Amygdala (tissue), 56 donors: ENCODE data around the gene PPP1R1B.

Source experiments
- DNase-seq, 56 donors: peaks; one replicate each; lab custom pipeline; 2025; lab: John Stamatoyannopoulos, UW

PPP1R1B gene

DNA sequence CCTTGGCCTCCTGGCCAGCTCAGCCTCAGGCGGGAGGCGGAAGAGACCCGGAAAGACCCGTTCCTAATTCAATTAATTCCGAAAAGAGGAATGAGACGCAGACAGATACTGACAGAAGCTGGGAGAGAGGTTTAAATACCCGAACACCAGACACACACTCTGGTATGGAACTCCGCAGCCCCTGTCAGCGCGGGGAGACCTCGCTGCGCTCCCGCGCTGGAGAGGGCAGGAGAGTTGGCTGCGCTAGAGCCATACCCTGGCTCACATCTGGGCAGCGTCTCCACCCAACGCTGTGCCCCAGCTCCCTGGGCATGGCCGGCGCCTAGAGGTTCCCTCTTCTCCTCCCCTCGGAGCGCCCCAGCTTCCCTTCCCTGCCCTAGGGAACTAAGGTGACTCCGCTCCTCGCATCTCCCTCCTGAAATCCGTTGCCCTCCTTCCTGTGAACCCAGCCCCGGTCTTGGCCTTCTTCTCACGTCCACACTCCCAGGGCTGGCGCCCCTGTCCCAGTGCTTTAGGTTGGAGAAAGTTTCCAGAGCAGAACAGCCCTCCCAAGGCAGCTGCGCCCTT is 27.0 kb upstream of the PPP1R1B start:
- DNase-seq = no peak

DNA sequence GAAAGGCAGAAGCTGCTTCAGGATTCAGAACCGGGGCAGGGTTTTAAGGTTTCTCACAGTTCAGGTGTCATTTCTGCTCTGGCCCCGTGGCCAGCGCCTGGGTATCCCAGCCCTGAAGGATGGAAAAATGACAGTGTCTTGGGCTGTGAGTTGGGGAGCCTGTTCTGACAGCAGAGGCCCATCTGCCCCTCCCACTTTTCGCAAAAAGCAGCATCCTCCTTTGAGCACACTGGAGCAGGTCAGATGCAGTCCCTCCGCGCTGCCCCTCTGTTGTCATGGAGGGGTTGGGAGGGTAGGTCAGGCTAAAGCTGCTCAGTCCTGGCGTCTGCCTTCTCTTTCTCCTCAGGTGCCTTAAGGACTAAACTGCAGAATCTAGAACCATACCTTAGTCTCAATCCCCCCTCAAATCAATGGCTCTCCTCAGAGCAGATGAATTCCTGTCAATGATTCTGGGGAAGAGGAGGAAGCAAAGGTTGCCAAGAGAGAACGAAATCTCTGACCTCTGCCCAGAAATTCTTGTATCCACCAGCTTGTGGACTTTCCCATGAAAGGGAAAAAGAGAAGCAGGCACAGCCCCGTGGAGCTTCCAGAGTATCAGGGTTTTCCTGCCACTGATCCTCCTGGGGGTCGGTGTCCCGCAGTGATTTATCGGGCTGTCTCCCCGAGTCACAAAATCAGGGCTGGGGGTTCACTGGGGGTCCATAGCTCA is 26.3 kb upstream of the PPP1R1B start:
- no peak for DNase-seq

DNA sequence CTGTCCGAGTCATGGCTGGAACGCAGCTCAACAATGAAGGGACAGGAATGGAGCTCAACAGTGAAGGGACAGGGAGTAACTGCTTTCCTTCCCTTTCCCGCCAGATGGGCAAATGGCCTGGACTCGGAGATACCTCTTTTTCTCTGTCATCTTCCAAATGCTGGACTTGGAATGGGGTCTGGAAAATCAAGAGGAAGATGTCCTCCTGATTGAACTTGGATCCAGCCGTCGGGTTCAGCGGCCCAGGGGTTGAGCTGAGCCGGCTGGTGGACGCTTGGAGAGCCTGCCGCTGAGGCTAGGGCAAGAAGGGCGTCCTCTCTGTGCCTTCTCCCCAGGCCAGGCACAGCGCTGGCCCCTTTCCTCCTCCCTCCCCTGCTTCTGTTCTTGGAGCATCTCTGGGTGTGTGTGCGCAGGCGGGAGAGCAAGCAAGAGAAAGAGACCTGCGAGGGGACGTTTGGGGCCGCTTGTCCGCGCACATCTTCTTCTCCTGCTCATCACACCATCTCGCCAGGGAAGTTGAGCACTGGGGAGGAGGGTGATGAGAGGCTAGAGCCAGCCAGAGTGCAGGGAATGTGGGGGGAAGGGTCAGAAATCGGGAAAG is 25.7 kb upstream of the PPP1R1B start:
- DNase-seq = no peak

DNA sequence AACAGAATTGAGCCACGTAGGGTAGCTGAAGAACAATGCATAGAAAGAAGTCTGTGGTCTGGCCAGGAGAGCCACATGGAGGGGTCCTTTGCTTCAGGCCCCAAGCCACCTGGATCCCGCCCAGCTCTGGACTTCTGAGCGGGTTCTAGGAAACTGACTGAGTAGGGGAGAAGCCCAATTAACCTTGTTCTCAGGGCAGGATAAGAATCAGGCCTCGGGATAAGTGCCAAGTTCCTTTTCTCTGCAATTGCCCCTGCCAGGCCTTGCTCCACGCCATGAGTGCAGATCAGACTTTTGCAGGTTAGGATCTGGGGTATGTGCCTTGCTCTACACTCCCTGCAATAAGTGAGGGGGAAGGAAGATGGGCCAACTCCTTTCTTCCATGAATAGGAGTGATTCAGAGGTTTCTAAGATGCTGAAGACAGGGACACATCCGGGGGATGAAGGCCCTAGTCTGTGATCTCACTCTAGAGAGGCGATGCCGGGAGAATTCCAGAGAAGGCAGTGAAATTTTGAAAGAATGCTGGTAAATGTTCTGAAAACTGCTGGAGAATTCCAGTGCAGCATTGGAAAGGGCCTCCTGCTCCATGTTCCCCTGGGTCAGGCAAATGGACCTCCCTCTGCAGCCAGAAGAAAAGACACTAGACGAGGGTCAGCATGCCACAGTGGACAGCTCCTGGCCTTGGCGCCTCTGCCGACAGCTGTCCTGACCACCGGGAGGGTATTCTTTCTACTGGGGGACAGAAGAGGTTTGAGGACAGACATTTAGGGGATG is 24.8 kb upstream of the PPP1R1B start:
- no peak for DNase-seq

DNA sequence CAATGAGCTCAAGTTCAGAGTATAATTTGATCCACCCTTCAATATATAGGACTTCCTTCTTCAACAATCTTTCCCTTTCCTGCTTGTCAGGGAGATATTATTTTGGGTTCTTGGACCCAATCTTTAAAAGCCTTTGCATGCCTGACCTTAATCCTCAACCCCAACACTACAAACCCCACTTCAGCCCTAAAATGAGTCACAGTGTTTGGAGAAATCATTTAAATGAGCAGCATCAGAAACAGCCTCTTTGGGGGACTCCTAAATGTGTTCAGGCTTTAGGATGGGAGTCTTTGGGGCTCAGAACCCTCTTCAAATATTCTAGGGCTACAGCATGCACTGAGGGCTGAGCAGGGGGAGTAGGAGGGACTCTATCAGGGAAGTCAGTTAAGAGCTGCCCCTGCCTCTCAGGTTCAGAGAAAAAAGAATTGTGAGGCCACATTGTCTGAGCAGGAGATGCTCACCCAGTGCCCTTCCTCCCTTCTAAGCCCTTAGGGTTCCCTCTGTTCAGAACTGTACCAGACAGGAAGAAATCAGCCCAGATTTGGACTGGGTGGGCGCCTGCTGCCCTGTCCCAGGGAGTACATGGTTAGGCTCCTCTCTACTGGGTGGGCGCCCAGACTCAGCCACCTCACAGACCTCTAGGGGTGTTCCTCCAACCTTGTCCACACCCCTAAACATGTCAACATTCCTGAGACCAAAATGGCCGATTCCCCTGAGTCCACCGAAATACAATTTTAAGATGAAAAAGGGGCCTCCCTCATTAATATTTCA is 24.0 kb upstream of the PPP1R1B start:
- no peak for DNase-seq

DNA sequence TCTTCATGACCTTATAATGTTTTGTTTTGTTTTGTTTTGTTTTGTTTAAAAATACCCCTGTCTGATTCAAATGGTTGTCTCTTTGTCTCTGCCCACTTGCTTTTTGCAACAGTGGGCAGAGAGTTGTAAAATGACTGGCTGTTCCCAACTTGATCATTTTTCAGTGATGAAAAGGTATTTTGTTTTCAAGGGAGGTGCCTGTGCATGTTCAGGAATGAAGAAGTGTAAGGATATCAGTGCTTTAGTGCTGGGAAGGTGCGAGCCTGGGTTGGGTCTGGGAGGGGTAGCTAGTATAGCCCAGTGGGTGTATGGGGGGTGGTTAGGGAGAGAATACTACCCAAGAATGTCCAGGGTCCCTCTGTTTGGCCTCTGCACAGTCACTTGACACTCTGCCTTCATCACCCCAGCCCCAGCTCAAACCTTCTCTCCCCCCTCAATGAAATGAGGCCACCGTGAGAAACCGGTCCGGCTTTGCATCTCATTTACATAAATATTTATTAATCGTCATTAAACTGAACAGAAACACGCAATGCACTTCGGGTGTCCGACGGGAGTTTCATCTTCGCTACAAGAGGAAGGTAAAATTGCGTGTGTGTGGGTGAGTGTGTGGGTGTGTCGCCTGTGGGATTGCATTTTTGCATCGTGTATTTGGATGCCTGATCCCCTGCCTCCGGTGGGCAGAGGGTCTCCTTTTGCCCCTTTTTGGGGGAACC is 23.3 kb upstream of the PPP1R1B start:
- no peak for DNase-seq

DNA sequence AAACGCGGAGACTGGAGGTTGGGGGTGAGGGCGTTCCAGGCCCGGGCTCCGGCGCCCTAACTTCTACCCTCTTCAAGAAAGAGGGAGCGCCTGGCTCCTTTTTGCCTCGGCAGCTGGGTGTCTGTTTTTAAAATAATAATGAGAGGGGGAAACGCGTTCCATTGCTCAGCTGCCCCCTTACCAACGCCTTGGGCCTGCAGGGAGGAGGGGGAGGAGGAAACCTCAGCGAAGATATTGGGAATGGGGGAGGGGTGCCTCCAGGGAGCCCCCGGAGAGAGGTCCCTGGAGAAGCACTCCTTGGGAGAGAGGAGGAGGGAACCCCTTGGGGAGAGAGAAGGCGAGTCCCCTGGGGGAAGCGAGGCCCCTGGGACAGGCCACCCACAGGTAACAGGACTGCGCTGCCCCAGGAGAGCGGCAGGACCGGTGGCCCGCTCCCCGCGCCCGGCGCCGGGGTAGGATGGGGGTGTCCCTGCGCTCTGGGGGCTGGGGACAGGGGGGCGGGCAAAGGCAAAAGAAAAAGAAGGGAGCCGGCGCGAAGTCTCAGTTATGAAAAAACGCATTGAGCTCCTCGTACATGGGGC is 21.8 kb upstream of the PPP1R1B start:
- DNase-seq = no peak

DNA sequence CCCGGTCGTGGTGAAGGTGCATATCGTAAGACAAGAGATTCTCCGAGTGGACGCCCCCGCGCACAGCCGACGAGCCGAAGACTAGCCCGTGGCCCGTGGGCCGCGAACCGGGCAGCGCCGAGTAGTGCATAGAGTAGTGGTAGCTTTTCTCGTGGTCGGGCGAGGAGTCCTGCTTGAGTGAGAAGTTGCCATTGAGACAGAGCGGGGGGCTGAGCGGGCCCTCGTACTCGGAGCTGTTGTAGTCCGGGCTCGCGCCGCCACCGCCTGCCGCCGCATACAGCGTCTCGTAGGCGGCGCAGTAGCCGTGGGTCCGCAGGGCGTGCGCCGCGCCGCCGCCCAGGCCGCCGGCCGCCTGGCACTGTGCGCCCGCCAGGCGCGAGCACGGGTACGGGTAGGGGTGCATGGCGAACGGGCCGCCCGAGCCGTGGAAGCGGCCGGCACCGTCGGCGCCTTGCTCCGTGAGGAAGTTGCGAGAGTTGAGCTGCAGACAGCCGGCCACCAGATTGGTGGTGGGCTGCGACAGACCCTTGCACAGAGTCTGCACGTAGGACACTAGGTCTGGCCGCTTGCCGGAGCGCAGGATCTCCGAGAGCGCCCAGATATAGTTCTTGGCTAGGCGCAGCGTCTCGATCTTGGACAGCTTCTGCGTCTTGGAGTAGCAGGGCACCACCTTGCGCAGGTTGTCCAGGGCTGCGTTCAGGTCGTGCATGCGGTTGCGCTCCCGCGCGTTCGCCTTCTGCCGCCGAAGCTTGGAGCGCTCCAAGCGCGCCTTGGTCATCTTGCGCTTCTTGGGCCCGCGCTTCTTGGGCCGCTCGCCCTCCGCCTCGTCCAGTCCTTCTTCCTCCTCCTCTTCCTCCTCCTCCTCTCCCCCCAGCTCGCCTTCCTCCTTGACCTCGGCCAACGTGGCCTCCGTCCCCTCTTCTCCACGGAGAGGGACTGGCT is 21.0 kb upstream of the PPP1R1B start:
- no peak for DNase-seq

DNA sequence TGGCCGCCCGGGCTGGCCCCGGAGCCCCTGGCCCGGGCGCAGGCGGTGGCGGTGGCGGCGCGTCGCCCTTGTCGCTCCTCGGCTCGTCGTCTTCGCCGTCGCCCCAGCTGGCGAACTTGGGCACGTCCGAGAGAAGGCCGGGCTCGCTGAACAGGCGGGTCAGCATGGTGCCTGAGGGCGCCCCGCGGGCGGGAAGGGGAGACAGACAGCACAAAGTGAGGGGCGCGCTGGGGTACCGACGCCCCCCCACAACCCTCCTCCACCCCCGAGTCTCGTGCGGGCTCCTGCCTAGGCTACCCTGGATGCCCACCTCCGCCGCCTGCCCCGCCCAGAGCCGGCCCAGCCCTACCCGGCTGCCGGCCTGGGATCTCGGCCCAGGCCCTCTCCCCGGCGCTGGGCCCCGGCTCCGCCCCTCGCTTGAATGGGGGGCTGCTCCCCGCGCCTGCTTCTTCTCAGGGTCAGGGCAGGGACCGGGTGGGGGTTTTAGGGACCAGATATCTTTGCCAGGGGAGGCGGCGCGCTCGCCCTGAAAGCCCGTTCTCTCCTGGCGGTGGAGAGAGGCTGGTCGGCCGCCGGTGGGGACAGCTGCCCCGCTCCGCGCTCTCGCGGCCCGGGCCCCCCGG is 20.2 kb upstream of the PPP1R1B start:
- no peak for DNase-seq

DNA sequence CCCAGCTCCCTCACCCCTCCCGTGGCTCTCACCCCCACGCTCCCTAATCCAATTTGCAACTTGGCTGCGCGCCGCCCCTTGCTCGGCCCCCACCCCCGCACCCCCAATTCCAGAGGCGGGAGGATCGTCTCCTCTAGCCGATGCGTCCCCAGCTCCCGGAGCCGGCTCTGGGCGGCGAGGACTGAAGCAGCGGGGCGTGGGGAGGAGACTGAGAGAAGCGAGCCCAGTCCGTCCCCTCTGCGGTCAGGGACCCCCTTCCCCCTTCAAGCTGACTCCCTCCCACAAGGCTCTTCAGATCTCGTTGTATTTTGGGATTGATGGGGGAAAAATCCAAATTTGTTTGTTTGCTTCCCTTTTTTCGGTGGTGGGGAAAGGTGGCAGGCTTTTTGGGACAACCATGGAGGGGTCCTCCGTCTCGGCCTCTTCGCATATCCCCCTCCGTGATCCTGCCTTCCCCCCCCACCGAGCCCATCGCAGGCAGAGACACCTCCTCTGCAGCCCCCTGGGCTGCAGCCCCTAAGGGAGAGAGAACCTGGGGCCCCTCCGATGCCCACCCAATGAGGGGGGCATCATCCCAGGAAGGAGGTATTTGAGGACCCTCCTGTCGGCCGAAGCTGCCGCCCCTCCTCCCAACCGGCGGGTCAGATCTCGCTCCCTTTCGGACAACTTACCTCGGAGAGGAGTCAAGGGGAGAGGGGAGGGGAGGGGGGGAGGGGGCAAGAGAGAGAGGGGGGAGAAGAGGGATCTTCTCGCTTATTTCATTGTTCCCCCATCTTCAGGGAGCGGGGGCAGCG is 19.5 kb upstream of the PPP1R1B start:
- peak in 1 of 56 donors; percentile 16 for DNase-seq

DNA sequence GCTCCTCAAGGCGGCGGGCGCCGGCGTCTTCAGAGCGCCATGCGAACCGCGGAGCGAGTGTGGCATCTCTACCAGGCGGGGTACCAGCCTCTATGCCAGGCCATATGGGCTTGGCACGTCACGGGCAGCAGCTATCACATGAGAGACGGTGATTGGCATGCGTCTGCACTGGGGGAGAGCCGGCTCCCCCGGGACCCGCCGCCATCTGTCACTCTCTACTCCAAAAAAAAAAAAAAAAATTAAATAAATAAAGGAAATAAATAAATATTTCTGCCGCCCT is 19.0 kb upstream of the PPP1R1B start, which contains the start of gene NEUROD2:
Gene NEUROD2, minus strand, starts transcription at position 70 of the 280 bp plus-strand sequence. CDS start 1,321 bp downstream, outside the sequence.
- DNase-seq = peak in 19 of 56 donors; percentile 16 to 66 (median 37)

DNA sequence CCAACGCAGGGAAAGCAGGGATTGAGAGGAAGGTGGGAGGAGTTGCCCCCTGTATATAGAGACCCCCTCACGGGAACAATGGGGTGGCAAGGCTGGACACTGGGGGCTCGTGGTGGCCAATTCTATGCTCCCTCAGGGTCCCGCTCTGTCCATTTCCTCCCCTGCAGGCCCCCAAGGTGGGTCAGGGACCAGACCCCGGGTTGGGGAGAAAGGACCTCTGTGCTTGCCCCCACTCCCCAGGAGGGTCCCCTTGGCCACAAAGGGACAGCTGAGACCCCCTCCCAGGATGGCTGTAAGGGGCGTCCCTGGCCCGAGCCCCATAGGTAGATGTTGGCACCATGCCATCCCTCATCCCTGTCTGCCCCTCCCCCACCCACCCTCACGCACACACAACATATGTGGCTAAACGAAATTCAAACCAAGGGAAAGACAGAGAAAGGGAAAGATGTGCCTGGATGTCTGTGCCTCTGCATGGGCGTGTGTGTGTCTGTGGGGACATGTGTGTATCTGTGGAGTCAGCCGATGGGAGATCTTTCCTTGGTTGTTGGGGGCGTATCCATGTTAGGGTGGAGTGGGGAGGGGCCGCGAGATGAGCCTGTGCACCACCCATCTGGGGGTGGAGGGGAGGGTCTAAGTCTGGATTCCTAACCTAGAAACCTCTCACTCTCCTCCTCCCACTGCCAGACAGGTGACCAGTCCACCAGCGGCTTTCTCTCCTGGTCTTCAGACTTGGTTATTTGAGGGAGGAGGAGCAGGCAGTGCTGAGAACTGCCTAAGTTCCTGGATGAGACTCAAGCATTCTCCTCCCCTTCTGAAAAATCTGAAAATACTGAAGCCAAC is 18.4 kb upstream of the PPP1R1B start:
- DNase-seq = peak in 3 of 56 donors; percentile 17 to 59 (median 34)

DNA sequence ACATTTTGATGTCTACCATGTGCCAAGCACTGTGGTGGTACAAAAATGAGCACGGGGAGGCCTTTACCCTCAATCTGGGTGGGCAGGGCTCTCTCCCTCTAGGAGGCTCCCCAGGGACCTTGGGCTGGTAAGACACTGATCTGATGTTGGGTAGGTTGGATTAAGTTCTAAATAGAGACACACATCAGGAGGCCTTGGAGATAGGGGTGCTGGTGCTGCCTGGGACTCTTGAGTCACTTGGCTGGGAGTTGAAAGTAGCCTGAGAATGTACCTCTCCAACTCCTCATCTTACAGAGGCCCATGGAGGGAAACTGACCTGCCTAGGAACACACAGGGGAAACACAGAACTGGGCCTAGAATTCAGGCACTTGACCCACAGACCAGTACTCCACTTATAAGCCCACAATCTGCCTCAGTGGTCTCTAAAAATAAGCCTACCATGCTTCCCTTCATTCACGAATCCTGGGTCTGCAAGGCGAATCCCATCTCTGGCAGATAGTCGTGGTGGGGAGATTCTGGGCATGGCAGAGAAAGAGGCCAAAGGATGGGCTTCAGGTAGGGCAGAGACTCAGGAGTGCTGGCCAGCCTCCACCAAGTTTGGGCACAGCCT is 17.2 kb upstream of the PPP1R1B start:
- no peak for DNase-seq

DNA sequence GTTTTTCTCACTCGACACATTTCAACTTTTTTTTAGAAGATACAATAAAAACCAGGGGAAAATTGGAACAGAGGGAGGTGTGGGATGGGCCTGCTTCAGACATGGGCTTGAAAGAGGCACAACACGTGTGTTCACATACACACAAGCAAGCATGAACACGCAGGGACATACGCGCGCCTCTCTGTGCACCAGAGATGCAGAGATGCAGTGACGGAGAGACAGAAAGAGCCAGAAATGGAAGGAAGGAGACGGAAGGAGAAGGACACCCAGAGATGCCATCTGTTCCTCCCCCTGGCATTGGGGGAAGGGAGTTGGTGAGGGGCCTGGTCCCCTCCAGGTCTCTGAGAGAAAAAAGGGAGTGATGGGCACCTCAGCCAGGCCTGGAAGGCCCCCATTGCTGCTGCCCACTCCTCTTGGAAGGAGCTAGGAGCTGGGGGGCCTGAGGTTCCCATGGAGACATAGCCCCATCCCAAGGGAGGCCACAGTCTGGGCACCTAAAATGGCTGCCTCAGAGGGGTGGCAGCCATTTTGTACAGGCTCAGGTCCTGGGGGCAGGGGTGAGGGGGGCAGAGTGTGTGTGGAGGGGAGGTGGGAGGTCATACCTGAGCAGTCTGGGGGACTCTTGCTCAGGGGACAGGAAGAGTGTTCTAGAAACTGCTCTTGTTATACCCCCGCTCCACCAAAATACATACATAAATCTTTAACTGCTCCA is 15.2 kb upstream of the PPP1R1B start:
- no peak for DNase-seq

DNA sequence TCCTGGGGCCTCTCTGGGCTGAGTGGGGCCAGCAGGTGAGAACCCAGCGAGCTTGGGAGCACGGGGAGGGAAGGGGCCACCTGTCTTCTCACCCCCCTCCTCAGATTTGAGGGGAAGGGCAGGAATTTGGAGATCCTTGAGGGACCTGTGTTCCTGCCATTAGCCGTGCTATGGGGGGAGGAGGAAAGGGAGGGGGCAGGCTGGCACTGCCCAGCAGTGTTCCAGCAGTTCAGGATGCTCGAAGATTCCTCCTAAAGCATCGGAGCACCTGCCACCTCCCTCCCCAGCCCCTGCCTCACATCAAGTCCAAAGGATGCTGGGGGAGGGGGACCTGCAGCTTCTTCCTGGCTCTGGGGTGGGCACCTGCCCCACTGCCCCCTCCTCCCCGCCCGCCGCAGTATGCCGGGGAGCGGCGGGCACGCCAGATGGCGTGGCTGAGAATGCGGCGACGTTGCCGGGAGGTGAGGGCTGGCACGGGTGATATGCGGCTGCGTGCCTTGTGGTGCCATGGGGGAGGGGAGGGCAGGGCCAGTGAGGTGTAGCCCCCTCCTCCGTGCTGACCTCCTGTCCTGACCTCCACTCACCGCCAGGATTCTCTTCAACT is 14.4 kb upstream of the PPP1R1B start:
- DNase-seq = no peak
